Suppressor macrophage (primary cell): ENCODE data around the gene UBFD1.
"Not testable (repeated sequence)": the region's sequence is repeated elsewhere in the genome, so short reads cannot be mapped to it uniquely, and the experiment has no call there.

ENCODE experiments used
- DNase-seq, 4 experiments: peaks; one replicate each; pipeline ENCODE4 v3.0.0-alpha.2; 2020 to 2022

The UBFD1 gene

DNA sequence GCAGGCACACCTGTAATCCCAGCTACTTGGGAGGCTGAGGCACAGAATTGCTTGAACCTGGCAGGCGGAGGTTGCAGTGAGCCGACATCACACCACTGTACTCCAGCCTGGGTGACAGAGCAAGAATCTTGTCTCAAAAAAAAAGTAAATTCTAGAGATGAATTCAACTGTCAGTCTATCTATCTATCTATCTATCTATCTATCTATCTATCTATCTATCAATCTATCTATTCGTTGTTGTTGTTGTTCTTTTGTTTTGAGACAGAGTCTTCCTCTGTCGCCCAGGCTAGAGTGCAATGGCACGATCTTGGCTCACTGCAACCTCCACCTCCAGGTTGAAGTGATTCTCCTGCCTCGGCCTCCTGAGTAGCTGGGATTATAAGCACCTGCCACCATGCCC, 53.4 kb downstream of the UBFD1 start:
- not testable (repeated sequence) for DNase-seq

- no peak for DNase-seq
These were observed 54.4 kb downstream of the UBFD1 start for GRCh38 chr16:23611936-23612335.

DNA sequence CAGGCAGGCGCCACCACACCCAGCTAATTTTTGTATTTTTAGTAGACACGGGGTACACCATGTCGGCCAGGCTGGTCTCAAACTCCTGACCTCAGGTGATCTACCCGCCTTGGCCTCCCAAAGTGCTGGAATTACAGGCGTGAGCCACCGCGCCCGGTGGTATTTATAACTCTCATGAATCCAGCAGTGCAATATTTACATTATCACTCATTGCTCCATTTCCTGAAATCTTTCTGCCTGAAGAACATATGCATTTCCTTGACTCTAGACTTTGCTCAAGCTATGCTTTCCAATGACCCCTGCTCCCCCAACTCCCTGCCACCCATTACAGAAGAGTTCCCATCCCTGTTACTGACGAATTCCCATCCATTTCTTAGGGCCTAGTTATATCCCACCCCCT, 58.3 kb downstream of the UBFD1 start:
- DNase-seq = no peak
